Activated naive CD8-positive, alpha-beta T cell treated with anti-CD3 and anti-CD28 coated beads, Interleukin-2, amount 10 ng/mL, durations not matched to agents 7 days and 5 days (primary cell): Measurements from ENCODE around the gene CDH15. TPM values are rescaled to one million over a fixed set of nuclear protein-coding genes. Genes with fewer than 3 reads are reported as not detected.
"Not testable (repeated sequence)": the region's sequence is repeated elsewhere in the genome, so short reads cannot be mapped to it uniquely, and the experiment has no call there.

ENCODE experiments used
- ATAC-seq: fragments of 150-1000 bp; cut with Tn5 transposase; one replicate; pipeline ENCODE4 v1.10.0; 2021; ENCODE audit warnings: low read depth, moderate library complexity
- POLR2A ChIA-PET: fragments of 350-600 bp; sonication (Branson Sonifier 250); formaldehyde crosslinking; loops from one replicate; lab custom pipeline; 2021; ENCODE audit warnings: antibody characterized with exemption; lab: Charles Lee
- DNase-seq: peaks from one replicate; pipeline ENCODE4 v3.0.0; 2021
- H3K27ac Mint-ChIP-seq: one replicate; pipeline ENCODE4 v1.8.0; 2022; ENCODE audit warnings: mild to moderate bottlenecking, mixed read lengths
- H3K27me3 Mint-ChIP-seq: one replicate; pipeline ENCODE4 v1.8.0; 2022; ENCODE audit warnings: mild to moderate bottlenecking, moderate library complexity, mixed read lengths
- H3K36me3 Mint-ChIP-seq: one replicate; pipeline ENCODE4 v1.8.0; 2021; ENCODE audit warnings: mild to moderate bottlenecking, mixed read lengths
- H3K4me1 Mint-ChIP-seq: one replicate; pipeline ENCODE4 v1.8.0; 2021; ENCODE audit warnings: mixed read lengths
- H3K4me3 Mint-ChIP-seq: one replicate; pipeline ENCODE4 v1.8.0; 2022; ENCODE audit warnings: mild to moderate bottlenecking, moderate library complexity, mixed read lengths
- H3K9me3 Mint-ChIP-seq: one replicate; pipeline ENCODE4 v1.8.0; 2021; ENCODE audit warnings: mixed read lengths
- total RNA-seq, 2 experiments: library from RNA; stranded (reverse); gene quantifications; one replicate each; pipeline ENCODE4 v1.2.3, GENCODE V29; 2021

The CDH15 gene
- total RNA-seq, 2 experiments from 2014 or later: not detected

DNA sequence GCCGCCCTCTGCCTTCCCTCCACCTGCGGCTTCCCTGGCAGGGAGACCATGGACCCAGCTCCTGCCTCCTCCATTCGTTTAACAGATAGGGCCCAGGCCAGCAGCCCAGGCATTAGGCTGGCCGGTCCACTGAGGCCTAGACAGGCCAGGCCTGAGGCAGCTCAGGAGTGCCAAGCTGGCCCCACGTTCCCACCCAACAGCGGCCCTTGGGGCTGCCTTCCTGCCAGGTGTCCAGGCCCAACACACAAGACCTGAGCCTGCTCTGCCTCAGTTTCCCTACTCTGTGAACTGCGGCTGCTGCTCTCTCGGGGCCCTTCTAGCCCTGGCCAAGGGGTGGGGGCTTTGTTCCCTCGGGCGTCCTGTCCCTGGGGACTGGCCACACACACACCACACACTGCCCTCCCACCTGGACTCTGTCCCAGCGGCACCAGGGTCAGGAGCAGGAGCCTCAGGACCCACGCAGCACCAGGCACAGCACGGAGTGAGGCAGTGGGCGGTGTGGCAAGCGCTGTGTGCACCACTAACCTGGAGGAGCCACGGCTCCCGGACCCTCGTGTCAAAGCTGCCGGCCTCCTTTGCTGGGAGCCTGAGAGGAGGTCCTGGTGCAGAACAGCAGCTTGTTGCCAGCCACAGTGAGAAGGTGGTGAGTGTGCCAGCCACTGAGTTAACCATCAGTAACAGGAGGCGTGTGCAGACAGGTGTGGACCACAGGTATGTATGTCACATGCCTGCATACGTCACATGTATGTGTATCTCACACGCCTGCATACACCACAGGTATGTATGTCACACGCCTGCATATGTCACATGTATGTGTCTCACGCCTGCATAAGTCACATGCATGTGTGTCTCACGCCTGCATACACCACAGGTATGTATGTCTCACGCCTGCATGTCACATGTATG, 14.6 kb upstream of the CDH15 start:
- POLR2A ChIA-PET: no interaction called here

DNA sequence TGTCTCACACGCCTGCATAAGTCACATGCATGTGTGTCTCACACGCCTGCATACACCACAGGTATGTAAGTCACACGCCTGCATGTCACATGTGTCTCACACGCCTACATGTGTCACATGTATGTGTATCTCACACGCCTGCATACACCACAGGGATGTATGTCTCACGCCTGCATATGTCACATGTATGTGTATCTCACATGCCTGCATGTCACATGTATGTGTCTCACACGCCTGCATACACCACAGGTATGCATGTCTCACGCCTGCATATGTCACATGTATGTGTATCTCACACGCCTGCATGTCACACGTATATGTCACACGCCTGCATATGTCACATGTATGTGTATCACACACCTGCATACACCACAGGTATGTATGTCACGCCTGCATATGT, 13.8 kb upstream of the CDH15 start:
- no peak for DNase-seq
- POLR2A ChIA-PET: no interaction called here
- H3K9me3 Mint-ChIP-seq: no peaks in the 10 kb centered on the region
- H3K4me3 Mint-ChIP-seq: no peak overlapping the region
- no peaks in the 10 kb centered on the region for H3K27me3 Mint-ChIP-seq
- no peak overlapping the region for H3K27ac Mint-ChIP-seq
- ATAC-seq: no peak
- no peaks in the 10 kb centered on the region for H3K4me1 Mint-ChIP-seq
- H3K36me3 Mint-ChIP-seq: no peaks in the 10 kb centered on the region

More for the DNA sequence above, 14.6 kb upstream of the CDH15 start:
- Mint-ChIP-seq H3K4me3 (no peak overlapping the region), H3K36me3 (no peaks in the 10 kb centered on the region), H3K27ac (no peak overlapping the region), H3K9me3 (no peaks in the 10 kb centered on the region), H3K4me1 (no peaks in the 10 kb centered on the region), H3K27me3 (no peaks in the 10 kb centered on the region)
- ATAC-seq: no peak
- no peak for DNase-seq

DNA sequence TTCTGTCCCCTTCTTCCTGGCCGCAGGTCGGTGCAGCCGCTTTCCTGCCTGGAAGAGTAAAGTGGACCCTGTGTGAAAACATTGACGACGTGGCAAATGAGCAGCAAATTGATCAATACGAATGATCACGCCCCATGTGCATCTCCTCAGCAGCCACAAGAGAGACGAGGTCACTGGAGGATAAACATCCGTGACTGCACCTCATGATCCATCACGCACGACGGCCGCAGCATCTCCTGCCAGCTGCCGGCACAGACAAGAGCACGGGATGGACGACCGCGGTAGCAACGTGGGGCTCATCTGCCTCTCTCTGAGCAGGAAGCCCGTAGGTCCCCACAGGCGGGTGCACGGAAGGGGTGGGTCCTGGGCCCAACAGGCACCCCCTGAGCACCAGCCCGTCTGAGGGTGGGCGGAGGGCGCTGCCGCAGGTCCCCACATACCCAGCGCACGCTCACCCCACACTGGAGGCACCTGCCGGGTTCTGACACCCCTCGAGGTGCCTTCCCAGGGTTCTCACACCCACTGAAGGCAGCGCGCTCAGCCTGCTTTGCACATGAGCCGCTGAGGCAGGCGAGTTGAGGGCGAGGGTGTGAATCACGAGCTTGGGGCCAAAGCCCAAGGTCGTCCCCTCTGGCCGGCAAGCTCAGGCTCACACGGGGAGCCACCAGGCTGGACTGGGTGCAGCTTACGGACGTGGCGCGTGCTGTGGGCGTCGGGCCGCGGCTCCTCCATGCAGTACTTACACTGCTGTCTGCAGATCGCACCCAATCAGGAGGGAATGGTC, 12.3 kb upstream of the CDH15 start:
- POLR2A ChIA-PET: no interaction called here
- no peak for DNase-seq
- no peaks in the 10 kb centered on the region for H3K9me3 Mint-ChIP-seq

DNA sequence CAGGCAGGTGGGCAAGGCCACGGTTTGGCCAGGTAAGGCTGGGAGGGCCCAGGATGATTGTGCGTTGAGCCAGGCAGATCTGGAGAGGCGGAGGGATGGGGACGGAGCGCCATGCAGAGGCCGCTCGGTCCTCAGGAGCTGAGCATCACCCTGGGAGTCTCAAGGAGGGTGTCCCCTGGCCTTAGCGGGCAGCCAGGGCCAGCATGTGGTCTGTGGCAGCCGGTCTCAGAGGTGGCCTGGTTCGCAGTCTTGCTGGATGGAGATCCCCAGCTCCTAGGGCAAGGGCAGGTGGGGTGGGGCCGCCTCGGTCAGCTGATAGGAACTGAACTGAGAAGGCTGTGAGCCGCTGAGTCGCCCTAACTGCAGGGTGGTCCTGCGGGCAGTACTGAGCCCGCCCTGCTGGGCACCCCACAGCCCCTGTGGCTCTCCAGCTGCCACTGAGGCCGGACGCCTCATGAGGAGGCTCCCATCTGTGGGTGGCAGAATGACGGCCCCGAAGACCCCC, 11.6 kb upstream of the CDH15 start:
- Mint-ChIP-seq H3K27ac (no peak overlapping the region), H3K4me3 (no peak overlapping the region)
- POLR2A ChIA-PET: no interaction called here

More for the DNA sequence above, 12.3 kb upstream of the CDH15 start:
- Mint-ChIP-seq H3K4me3 (no peak overlapping the region), H3K4me1 (no peaks in the 10 kb centered on the region), H3K36me3 (no peaks in the 10 kb centered on the region), H3K27me3 (no peaks in the 10 kb centered on the region), H3K27ac (no peak overlapping the region)
- ATAC-seq: no peak

DNA sequence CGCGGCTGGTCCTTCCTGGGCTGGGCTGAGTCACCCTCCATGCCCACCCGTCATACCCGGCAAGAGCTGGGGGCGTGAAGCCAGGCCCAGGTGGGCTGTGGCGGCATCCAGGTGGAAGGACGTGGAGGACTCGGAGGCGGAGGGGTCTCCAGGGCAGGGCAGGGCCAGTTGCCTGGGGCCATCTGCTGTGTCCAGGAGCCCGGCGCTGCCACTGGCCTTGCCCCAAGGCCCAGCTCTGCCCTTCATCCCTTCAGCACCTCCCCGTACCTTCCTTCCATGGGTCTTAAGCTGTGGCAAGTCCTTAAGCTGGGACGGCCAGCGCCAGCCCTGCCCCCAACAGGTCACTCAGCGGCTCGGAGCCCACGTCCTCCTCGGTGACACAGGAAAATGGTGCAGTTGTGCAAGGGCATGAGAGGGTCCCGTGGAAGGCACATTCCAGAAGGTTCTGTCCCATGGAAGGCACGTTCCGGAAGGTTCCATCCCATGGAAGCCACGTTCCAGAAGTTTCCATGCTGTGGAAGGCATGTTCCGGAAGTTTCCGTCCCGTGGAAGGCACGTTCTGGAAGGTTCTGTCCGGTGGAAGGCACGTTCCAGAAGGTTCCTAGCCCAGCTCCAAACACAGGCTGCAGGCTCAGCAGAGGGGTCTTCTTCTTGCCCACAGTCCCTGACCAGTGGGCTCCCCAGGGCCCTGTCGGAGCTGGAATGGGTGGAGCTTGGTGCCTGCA, 10.4 kb upstream of the CDH15 start:
- Mint-ChIP-seq H3K27me3 (no peaks in the 10 kb centered on the region), H3K4me1 (no peaks in the 10 kb centered on the region), H3K27ac (no peak overlapping the region), H3K36me3 (no peaks in the 10 kb centered on the region), H3K9me3 (no peaks in the 10 kb centered on the region), H3K4me3 (no peak overlapping the region)
- POLR2A ChIA-PET: no interaction called here
- ATAC-seq: no peak
- no peak for DNase-seq

More for the DNA sequence above, 11.6 kb upstream of the CDH15 start:
- H3K36me3 Mint-ChIP-seq: no peaks in the 10 kb centered on the region
- no peaks in the 10 kb centered on the region for H3K27me3 Mint-ChIP-seq
- DNase-seq (no peak), ATAC-seq (no peak)
- no peaks in the 10 kb centered on the region for H3K4me1 Mint-ChIP-seq
- no peaks in the 10 kb centered on the region for H3K9me3 Mint-ChIP-seq

DNA sequence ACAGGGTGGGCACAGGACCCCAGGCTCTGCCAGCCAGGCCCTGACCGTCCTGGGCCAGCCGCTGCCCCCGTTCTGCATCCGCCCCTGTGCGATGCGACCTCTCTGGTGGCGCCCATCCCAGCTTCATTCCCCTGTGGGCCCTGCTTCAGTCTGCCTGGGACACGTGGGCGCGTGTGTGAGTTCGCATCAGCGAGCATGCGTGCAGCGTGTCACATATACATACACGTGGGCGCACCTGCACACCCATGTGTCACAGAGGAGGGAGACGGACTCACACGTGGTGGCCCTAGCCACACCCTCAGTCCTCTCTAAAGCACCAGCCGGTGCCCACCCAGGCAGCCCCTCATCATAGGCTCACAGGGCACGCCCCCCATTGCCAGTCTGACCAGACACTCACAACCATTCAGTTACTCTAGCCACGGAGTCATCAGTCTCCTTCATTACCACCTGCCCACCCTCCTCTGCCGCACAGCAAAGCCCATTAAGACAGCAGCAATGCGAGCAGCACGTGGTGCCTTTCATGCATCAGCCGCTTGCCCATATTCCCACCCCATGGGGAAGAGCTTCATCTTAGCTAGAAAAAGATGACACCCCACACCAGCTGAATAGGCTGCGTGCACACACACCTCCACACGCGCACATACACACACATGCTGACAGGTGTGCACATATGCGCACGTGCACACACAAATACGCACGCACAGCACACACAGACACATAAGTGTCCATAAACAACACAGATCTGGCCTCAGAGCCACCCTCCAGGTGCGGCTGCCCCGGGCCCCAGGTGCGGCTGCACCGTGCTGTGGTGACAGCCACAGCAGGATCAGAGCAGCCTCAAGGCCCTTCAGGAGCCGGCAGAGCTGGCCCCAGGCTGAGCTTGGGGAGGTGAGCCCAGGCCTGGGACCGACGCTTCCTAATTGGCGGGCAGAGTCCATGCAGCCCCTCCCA, 9.5 kb upstream of the CDH15 start:
- POLR2A ChIA-PET: no interaction called here
- Mint-ChIP-seq H3K4me3 (no peak overlapping the region), H3K4me1 (no peaks in the 10 kb centered on the region), H3K27ac (no peak overlapping the region), H3K9me3 (no peaks in the 10 kb centered on the region), H3K36me3 (no peaks in the 10 kb centered on the region), H3K27me3 (no peaks in the 10 kb centered on the region)
- ATAC-seq (no peak), DNase-seq (no peak)

DNA sequence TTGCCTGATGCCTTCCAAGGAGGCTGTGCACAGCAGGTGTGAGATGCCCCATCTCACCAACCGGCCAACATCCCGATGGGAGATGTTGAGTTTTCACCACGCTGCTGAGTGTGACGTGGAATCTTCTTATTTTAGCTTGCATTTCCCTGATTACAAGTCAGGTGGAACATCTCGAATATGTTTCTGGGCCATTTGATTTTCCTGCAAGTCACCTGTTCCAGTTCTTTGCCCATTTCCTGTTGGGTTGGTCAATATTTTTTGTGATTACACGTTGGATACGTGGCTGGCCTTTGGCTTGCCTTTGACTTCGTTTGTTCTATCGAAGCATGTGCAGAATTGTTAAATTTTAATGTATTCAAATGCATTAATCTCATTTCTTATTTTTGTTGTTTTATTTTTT, 8.3 kb upstream of the CDH15 start:
- H3K27ac Mint-ChIP-seq: no peak overlapping the region
- POLR2A ChIA-PET: no interaction called here
- no peaks in the 10 kb centered on the region for H3K36me3 Mint-ChIP-seq
- no peaks in the 10 kb centered on the region for H3K4me1 Mint-ChIP-seq
- no peak for ATAC-seq
- DNase-seq: no peak
- no peaks in the 10 kb centered on the region for H3K27me3 Mint-ChIP-seq
- H3K9me3 Mint-ChIP-seq: no peaks in the 10 kb centered on the region
- no peak overlapping the region for H3K4me3 Mint-ChIP-seq

DNA sequence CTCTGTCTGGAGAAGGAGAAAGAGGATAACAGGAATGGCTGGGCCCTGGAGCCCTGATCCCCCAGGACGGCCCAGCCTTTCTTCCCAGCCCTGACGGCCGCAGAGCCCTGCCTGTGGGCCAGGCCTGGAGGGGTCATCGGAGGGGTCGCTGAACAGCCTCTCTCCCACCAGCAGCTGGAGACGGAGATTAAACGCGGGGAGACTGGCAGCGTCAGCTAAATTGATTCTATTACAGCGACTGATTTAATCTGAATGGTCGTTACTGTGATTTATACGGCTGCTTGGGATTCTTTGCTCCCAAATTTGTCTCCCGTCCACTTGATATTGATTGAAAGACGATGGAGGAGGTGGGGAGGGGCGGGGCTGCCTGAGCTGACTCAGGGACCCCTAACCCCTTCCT, 7.1 kb upstream of the CDH15 start:
- POLR2A ChIA-PET: no interaction called here
- no peak for ATAC-seq
- H3K4me3 Mint-ChIP-seq: no peak overlapping the region

GRCh38 chr16:89164847-89165680, 6.5 kb upstream of the CDH15 start:
- DNase-seq (no peak), ATAC-seq (no peak)
- H3K9me3 Mint-ChIP-seq: no peaks in the 10 kb centered on the region
- POLR2A ChIA-PET: no interaction called here
- H3K27me3 Mint-ChIP-seq: peaks cover 3% of the 10 kb centered on the region
- H3K36me3 Mint-ChIP-seq: no peaks in the 10 kb centered on the region
- no peak overlapping the region for H3K27ac Mint-ChIP-seq
- no peaks in the 10 kb centered on the region for H3K4me1 Mint-ChIP-seq
- H3K4me3 Mint-ChIP-seq: no peak overlapping the region

More for the DNA sequence above, 7.1 kb upstream of the CDH15 start:
- DNase-seq: no peak
- no peak overlapping the region for H3K27ac Mint-ChIP-seq
- no peaks in the 10 kb centered on the region for H3K36me3 Mint-ChIP-seq
- no peaks in the 10 kb centered on the region for H3K9me3 Mint-ChIP-seq
- no peaks in the 10 kb centered on the region for H3K4me1 Mint-ChIP-seq
- H3K27me3 Mint-ChIP-seq: peaks cover 3% of the 10 kb centered on the region

GRCh38 chr16:89165681-89165979, 5.9 kb upstream of the CDH15 start:
- H3K36me3 Mint-ChIP-seq, H3K4me1 Mint-ChIP-seq, H3K4me3 Mint-ChIP-seq, H3K9me3 Mint-ChIP-seq, DNase-seq, H3K27me3 Mint-ChIP-seq, POLR2A ChIA-PET, H3K27ac Mint-ChIP-seq, ATAC-seq: not testable (repeated sequence)

GRCh38 chr16:89166696-89167424, 4.7 kb upstream of the CDH15 start:
- peaks cover 5% of the 10 kb centered on the region for H3K27me3 Mint-ChIP-seq
- POLR2A ChIA-PET: interaction anchor here (0.8 kb wide), 2 partner anchors 70 to 430 kb away, joined by 3 read pairs; no protein-coding TSS in a partner anchor

More at GRCh38 chr16:89166696-89167424, 4.7 kb upstream of the CDH15 start:
- Mint-ChIP-seq H3K9me3 (no peaks in the 10 kb centered on the region), H3K4me3 (no peak overlapping the region), H3K27ac (no peak overlapping the region), H3K4me1 (peaks cover 5% of the 10 kb centered on the region), H3K36me3 (no peaks in the 10 kb centered on the region)
- no peak for DNase-seq
- no peak for ATAC-seq
